Endothelial cell of coronary artery (primary cell): Measurements from ENCODE around the gene DHRS1. TPM values are rescaled to one million over a fixed set of nuclear protein-coding genes. Genes with fewer than 3 reads are reported as not detected.

Experiments
- total RNA-seq: library from RNA; depleted of rRNA; stranded (reverse); fragments of >200 nt; gene quantifications from 2 replicates; pipeline ENCODE4 v1.2.3, GENCODE V29; 2014

DHRS1 gene
- 6.6 and 7.3 TPM in 2 replicates for total RNA-seq

GRCh38 chr14:24299255-24300191 lies at the start of gene DHRS1, which contains the start of gene NOP9:
TSS of gene DHRS1 (minus strand) at chr14:24299780. CDS start at chr14:24299106, 674 bp downstream.
TSS of gene NOP9 (plus strand) at chr14:24299850. CDS start at chr14:24299955, 105 bp downstream.

GRCh38 chr14:24339284-24340151 lies 39.9 kb upstream of the DHRS1 start, which contains the start of gene RIPK3:
TSS of gene RIPK3 (minus strand) at chr14:24339991. CDS start at chr14:24339826, 165 bp downstream.

GRCh38 chr14:24334431-24335291 lies 35.1 kb upstream of the DHRS1 start, which contains the start of gene ADCY4:
TSS of gene ADCY4 (minus strand) at chr14:24335071. CDS start at chr14:24334652, 419 bp downstream.

GRCh38 chr14:24310646-24311604 lies 11.3 kb upstream of the DHRS1 start, which contains the start of gene LTB4R:
TSS of gene LTB4R (plus strand) at chr14:24311502. CDS start at chr14:24315652, 4,150 bp downstream.

GRCh38 chr14:24309538-24310264 lies 10.1 kb upstream of the DHRS1 start, which contains the start of gene LTB4R2:
TSS of gene LTB4R2 (plus strand) at chr14:24310140. CDS start at chr14:24310665, 525 bp downstream.

GRCh38 chr14:24307575-24308341 lies 8.2 kb upstream of the DHRS1 start, which contains the start of gene CIDEB:
TSS of gene CIDEB (minus strand) at chr14:24307977. CDS start at chr14:24307858, 119 bp downstream.

GRCh38 chr14:24271134-24271833 lies 28.3 kb downstream of the DHRS1 start, which contains the start of gene RABGGTA:
TSS of gene RABGGTA (minus strand) at chr14:24271597. CDS start at chr14:24271115, 482 bp downstream.

GRCh38 chr14:24262821-24263733 lies 36.5 kb downstream of the DHRS1 start, which contains the start of gene TGM1:
TSS of gene TGM1 (minus strand) at chr14:24263177. CDS start at chr14:24262352, 825 bp downstream.

Other genes with a start within 250 kb of the DHRS1 start
- gene CARMIL3, start 247.8 kb downstream of the DHRS1 start, total RNA-seq = 0.09 TPM in 1 of 2 replicates, not detected in the other
- gene CPNE6, start 228.2 kb downstream of the DHRS1 start, total RNA-seq = not detected in 2 replicates
- gene PCK2, start 205.5 kb downstream of the DHRS1 start, total RNA-seq = 5.1 and 17.4 TPM in 2 replicates
- gene DCAF11, start 185.0 kb downstream of the DHRS1 start, total RNA-seq = 42.3 and 47.3 TPM in 2 replicates
- gene NRL, start 184.8 kb downstream of the DHRS1 start, total RNA-seq = 0.19 and 0.45 TPM in 2 replicates
- 0.19 and 0.27 TPM in 2 replicates for gene FITM1, start 169.1 kb downstream of the DHRS1 start, total RNA-seq
- gene PSME1, start 163.6 kb downstream of the DHRS1 start, total RNA-seq = 78.5 and 103 TPM in 2 replicates
- gene EMC9, start 158.2 kb downstream of the DHRS1 start, total RNA-seq = 23.2 and 23.7 TPM in 2 replicates
- 101 and 105 TPM in 2 replicates for gene PSME2, start 153.2 kb downstream of the DHRS1 start, total RNA-seq
- gene RNF31, start 152.3 kb downstream of the DHRS1 start, total RNA-seq = 28.9 and 29.3 TPM in 2 replicates
- 39.4 and 47.7 TPM in 2 replicates for gene IRF9, start 138.5 kb downstream of the DHRS1 start, total RNA-seq
- gene REC8, start 127.7 kb downstream of the DHRS1 start, total RNA-seq = 1.3 and 4.2 TPM in 2 replicates
- 41.1 and 49.6 TPM in 2 replicates for gene IPO4, start 111.0 kb downstream of the DHRS1 start, total RNA-seq
- 38.6 and 53.6 TPM in 2 replicates for gene TM9SF1, start 104.3 kb downstream of the DHRS1 start, total RNA-seq
- gene TSSK4, start 94.1 kb downstream of the DHRS1 start, total RNA-seq = 0.09 TPM in 1 of 2 replicates, not detected in the other
- gene CHMP4A, start 86.3 kb downstream of the DHRS1 start, total RNA-seq = 16.7 and 27.9 TPM in 2 replicates
- gene MDP1, start 83.7 kb downstream of the DHRS1 start, total RNA-seq = 8.6 and 8.8 TPM in 2 replicates
- gene NEDD8, start 67.4 kb downstream of the DHRS1 start, total RNA-seq = 235 and 253 TPM in 2 replicates
- 76.5 and 85.2 TPM in 2 replicates for gene GMPR2, start 66.9 kb downstream of the DHRS1 start, total RNA-seq
- 38.1 and 43.4 TPM in 2 replicates for gene TINF2, start 57.2 kb downstream of the DHRS1 start, total RNA-seq
- gene TGM1, start 36.6 kb downstream of the DHRS1 start, total RNA-seq = 0.36 and 0.75 TPM in 2 replicates
- 20.5 and 21.1 TPM in 2 replicates for gene RABGGTA, start 28.2 kb downstream of the DHRS1 start, total RNA-seq
- gene NOP9, start 70 bp upstream of the DHRS1 start, total RNA-seq = 24.8 and 25.4 TPM in 2 replicates
- gene CIDEB, start 8.2 kb upstream of the DHRS1 start, total RNA-seq = 1.4 and 2.8 TPM in 2 replicates
- gene LTB4R2, start 10.4 kb upstream of the DHRS1 start, total RNA-seq = 2.9 and 5.6 TPM in 2 replicates
- 1.7 and 3.3 TPM in 2 replicates for gene LTB4R, start 11.7 kb upstream of the DHRS1 start, total RNA-seq
- gene ADCY4, start 35.3 kb upstream of the DHRS1 start, total RNA-seq = 37.2 and 43.1 TPM in 2 replicates
- gene RIPK3, start 40.2 kb upstream of the DHRS1 start, total RNA-seq = 2.9 and 3.5 TPM in 2 replicates
- gene NFATC4, start 68.4 kb upstream of the DHRS1 start, total RNA-seq = 14.8 and 25.8 TPM in 2 replicates
- gene NYNRIN, start 99.2 kb upstream of the DHRS1 start, total RNA-seq = 8.0 and 14.1 TPM in 2 replicates
- gene CBLN3, start 129.9 kb upstream of the DHRS1 start, total RNA-seq = 1.3 and 2.6 TPM in 2 replicates
- 46.2 and 73.3 TPM in 2 replicates for gene KHNYN, start 130.2 kb upstream of the DHRS1 start, total RNA-seq
- 7.9 and 9.3 TPM in 2 replicates for gene SDR39U1, start 143.0 kb upstream of the DHRS1 start, total RNA-seq
- gene CMA1, start 208.5 kb upstream of the DHRS1 start, total RNA-seq = not detected in 2 replicates